HL-60 (cell line): Measurements from ENCODE around the gene PDE8B.

ENCODE experiments used
- DNase-seq, 2 experiments: peaks; one replicate each; pipeline ENCODE4 v3.0.0-alpha.2; 2010 to 2020; ENCODE audit warnings: low read depth in 1 of 2, low spot score in 1 of 2
- H3K27ac ChIP-seq: fragments of 250-450 bp; sonication (Bioruptor Pico); replicated peaks from 2 replicates; pipeline ENCODE4 v1.5.1; 2020; ENCODE audit warnings: mild to moderate bottlenecking, moderate library complexity
- H3K27me3 ChIP-seq: fragments of 250-450 bp; sonication (Bioruptor Pico); 2 replicates; pipeline ENCODE4 v1.5.1; 2021; ENCODE audit warnings: mild to moderate bottlenecking, moderate library complexity; ENCODE audit not compliant: insufficient read depth, poor library complexity, severe bottlenecking
- H3K4me3 ChIP-seq: replicated peaks from 2 replicates; pipeline ENCODE4 v1.5.1; 2011; ENCODE audit warnings: mild to moderate bottlenecking, control low read depth, low read length; ENCODE audit not compliant: insufficient read depth
- CTCF ChIP-seq: IDR thresholded peaks from one replicate; pipeline ENCODE4 v1.5.1; 2011; ENCODE audit warnings: low read length, control low read depth, inconsistent platforms; ENCODE audit not compliant: insufficient read depth
- GABPA ChIP-seq: IDR thresholded peaks from 2 replicates; pipeline ENCODE4 v1.6.1; 2012; ENCODE audit warnings: low read depth
- POLR2AphosphoS5 ChIP-seq: IDR thresholded peaks from 2 replicates; pipeline ENCODE4 v1.6.1; 2012; ENCODE audit warnings: low read depth
- REST ChIP-seq: IDR thresholded peaks from 2 replicates; pipeline ENCODE4 v1.6.1; 2012; ENCODE audit warnings: low read depth; ENCODE audit not compliant: insufficient replicate concordance
- SPI1 ChIP-seq: IDR thresholded peaks from 2 replicates; pipeline ENCODE4 v1.6.1; 2012; ENCODE audit warnings: low read depth, mild to moderate bottlenecking, borderline replicate concordance

Gene PDE8B

GRCh38 chr5:77277759-77278158 is 67.3 kb downstream of the PDE8B start:
- H3K4me3 ChIP-seq = no peak overlapping the region
- DNase-seq = no peak
- H3K27me3 ChIP-seq = no peaks in the 10 kb centered on the region
- TF ChIP-seq CTCF = no peak
- TF ChIP-seq SPI1 = no peak
- TF ChIP-seq GABPA = no peak
- TF ChIP-seq REST = no peak
- no peak for TF ChIP-seq POLR2AphosphoS5
- H3K27ac ChIP-seq = no peak overlapping the region

GRCh38 chr5:77280036-77280435 is 69.6 kb downstream of the PDE8B start:
- H3K4me3 ChIP-seq = no peak overlapping the region
- no peak for DNase-seq
- H3K27ac ChIP-seq = no peak overlapping the region
- TF ChIP-seq SPI1 = no peak
- no peak for TF ChIP-seq GABPA
- no peak for TF ChIP-seq REST
- TF ChIP-seq POLR2AphosphoS5 = no peak
- TF ChIP-seq CTCF = no peak
- H3K27me3 ChIP-seq = no peaks in the 10 kb centered on the region

DNA sequence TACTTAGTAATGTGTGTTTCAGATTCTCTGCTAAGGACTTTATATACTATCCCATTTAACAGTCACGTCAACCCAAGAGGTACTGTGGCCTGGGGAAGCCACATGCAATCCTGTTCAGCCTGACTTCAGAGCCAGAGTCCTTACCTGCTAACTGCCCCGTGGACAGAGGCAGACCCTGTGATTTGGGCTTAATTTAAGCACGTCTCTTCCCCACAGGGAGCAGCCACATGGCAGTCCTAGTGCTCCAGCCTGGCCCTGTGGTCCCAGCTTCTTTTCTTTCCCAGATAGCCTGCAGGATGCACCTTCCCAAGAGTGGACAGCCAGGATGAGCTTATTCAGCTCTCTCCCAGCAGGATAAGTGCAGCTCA is 71.5 kb downstream of the PDE8B start:
- TF ChIP-seq GABPA (no peak), CTCF (no peak), REST (no peak), POLR2AphosphoS5 (no peak), SPI1 (no peak)
- H3K4me3 ChIP-seq = no peak overlapping the region
- no peak overlapping the region for H3K27ac ChIP-seq
- DNase-seq = no peak
- no peaks in the 10 kb centered on the region for H3K27me3 ChIP-seq
